Measurements from ENCODE around the gene ADAM12.

DNA sequence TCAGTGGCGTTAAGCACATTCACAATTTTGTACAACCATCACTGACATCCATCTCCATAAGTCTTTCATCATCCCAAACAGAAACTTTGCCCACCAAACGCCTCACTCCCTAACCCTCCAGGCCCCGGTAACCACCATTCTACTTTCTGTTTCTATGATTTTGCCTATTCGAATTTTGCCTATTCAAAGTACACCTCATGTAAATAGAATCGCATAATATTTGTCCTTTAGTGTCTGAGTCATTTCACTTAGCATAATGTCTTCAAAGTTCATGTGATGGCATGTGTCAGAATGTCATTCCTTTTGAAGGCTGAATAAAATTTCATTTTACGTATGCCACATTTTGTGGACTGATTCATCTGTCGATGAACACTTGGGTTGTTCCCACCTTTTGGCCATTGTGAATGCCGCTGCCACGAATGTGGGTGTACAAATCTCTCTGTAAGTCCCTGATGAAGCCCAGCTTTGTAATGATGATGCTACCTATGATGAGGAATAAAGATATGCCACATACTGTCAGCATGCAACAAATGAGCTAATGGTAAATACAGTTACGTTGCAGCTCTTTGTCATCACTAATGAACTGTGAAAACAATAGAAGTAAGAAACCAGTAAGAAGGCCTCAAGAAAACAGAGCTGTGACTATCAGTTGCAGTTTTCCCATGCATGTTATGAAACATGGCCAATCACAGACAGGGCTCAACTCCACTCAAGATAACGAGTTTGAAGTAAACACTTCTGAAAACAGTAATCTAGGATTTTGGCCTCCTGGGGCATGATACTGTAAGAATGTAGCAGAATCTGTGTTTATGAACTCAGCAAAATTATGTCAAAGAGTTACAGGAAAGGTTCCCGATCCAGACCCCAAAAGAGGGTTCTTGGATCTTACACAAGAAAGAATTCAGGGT, 120.0 kb downstream of the ADAM12 start:
- TF ChIP-seq POLR2A (IDR thresholded peaks at IDR 0.05; ENCODE audit: low read depth, low read length): no peak
- TF ChIP-seq TAF1 (IDR thresholded peaks at IDR 0.05; ENCODE audit: borderline replicate concordance, low read depth, low read length): no peak
- no peak for TF ChIP-seq POLR2AphosphoS5 (IDR thresholded peaks at IDR 0.05; ENCODE audit: low read depth, low read length)
